IMR-90 (cell line): ENCODE measurements around the gene MACIR. TPM values are rescaled to one million over a fixed set of nuclear protein-coding genes. Genes with fewer than 3 reads are reported as not detected.

Source experiments
- ATAC-seq: fragments of 200-7000 bp; cut with Tn5 transposase; 2 replicates; pipeline ENCODE4 v1.9.1; 2020; ENCODE audit warnings: low read depth, mild to moderate bottlenecking, moderate library complexity
- BruUV-seq: library from RNA; stranded (reverse); fragments of 400-500 nt; replicated peaks from 2 replicates; lab custom pipeline; 2021; lab: Mats Ljungman, UMichigan
- CTCF ChIA-PET: fragments of 300-600 bp; formaldehyde crosslinking; extraction: SDS; loops from one replicate; lab custom pipeline; 2021; ENCODE audit warnings: antibody characterized with exemption; lab: Yijun Ruan, JAX
- POLR2A ChIA-PET: fragments of 300-600 bp; sonication (Branson Sonifier 250); formaldehyde crosslinking; loops from one replicate; lab custom pipeline; 2022; ENCODE audit warnings: antibody characterized with exemption; ENCODE audit not compliant: unreplicated experiment; lab: Charles Lee
- DNase-seq: peaks from one replicate; pipeline ENCODE4 v3.0.0; 2013
- H2AFZ ChIP-seq: replicated peaks from 2 replicates; pipeline ENCODE3; 2013; ENCODE audit warnings: low read length, mild to moderate bottlenecking; ENCODE audit not compliant: poor library complexity
- H2AK5ac ChIP-seq: 2 replicates; pipeline ENCODE4 v1.6.1; 2013; ENCODE audit warnings: low read depth, low read length, inconsistent platforms
- H2AK9ac ChIP-seq: replicated peaks from 2 replicates; pipeline ENCODE3; 2013; ENCODE audit warnings: mild to moderate bottlenecking, low read depth, low read length, moderate library complexity; ENCODE audit not compliant: poor library complexity
- H2BK120ac ChIP-seq: 2 replicates; pipeline ENCODE4 v1.6.1; 2013; ENCODE audit warnings: low read depth, low read length, inconsistent platforms
- H2BK15ac ChIP-seq: 3 replicates; pipeline ENCODE4 v1.6.1; 2013; ENCODE audit warnings: low read depth, low read length, inconsistent platforms
- H2BK20ac ChIP-seq: 2 replicates; pipeline ENCODE4 v1.6.1; 2013; ENCODE audit warnings: low read depth, mild to moderate bottlenecking, inconsistent platforms, low read length, moderate library complexity
- H2BK5ac ChIP-seq: 2 replicates; pipeline ENCODE4 v1.6.1; 2013; ENCODE audit warnings: mild to moderate bottlenecking, low read depth, low read length, inconsistent platforms; ENCODE audit not compliant: poor library complexity, severe bottlenecking
- H3K14ac ChIP-seq: replicated peaks from 2 replicates; pipeline ENCODE4 v1.6.1; 2013; ENCODE audit warnings: low read depth, low read length, inconsistent platforms
- H3K18ac ChIP-seq: 2 replicates; pipeline ENCODE4 v1.6.1; 2013; ENCODE audit warnings: low read depth, low read length, control low read depth
- H3K23ac ChIP-seq: 2 replicates; pipeline ENCODE4 v1.6.1; 2013; ENCODE audit warnings: low read depth, low read length, inconsistent platforms
- H3K27ac ChIP-seq: 2 replicates; pipeline ENCODE4 v1.5.1; 2013; ENCODE audit warnings: mild to moderate bottlenecking, control low read depth, low read length; ENCODE audit not compliant: insufficient read depth
- H3K27me3 ChIP-seq: 2 replicates; pipeline ENCODE4 v1.6.1; 2013; ENCODE audit warnings: low read length; ENCODE audit not compliant: control insufficient read depth, insufficient read depth
- H3K36me3 ChIP-seq: 2 replicates; pipeline ENCODE4 v1.6.1; 2013; ENCODE audit warnings: low read length, mixed read lengths; ENCODE audit not compliant: control insufficient read depth, insufficient read depth
- H3K4ac ChIP-seq: 2 replicates; pipeline ENCODE4 v1.6.1; 2013; ENCODE audit warnings: low read depth, low read length, inconsistent platforms
- H3K4me1 ChIP-seq: 2 replicates; pipeline ENCODE4 v1.6.1; 2013; ENCODE audit warnings: low read length, mixed read lengths; ENCODE audit not compliant: control insufficient read depth, insufficient read depth
- H3K4me2 ChIP-seq: 2 replicates; pipeline ENCODE4 v1.6.1; 2013; ENCODE audit warnings: low read depth, mild to moderate bottlenecking, control low read depth, low read length, moderate library complexity
- H3K4me3 ChIP-seq: 2 replicates; pipeline ENCODE4 v1.5.1; 2013; ENCODE audit warnings: low read depth, mild to moderate bottlenecking, control low read depth, low read length, moderate library complexity; ENCODE audit not compliant: insufficient read depth
- H3K56ac ChIP-seq: 2 replicates; pipeline ENCODE4 v1.6.1; 2013; ENCODE audit warnings: low read length, inconsistent platforms; ENCODE audit not compliant: insufficient read depth; ENCODE audit errors: extremely low read depth
- H3K79me1 ChIP-seq, 2 experiments: 2 replicates each; pipeline ENCODE4 v1.6.1; 2013; ENCODE audit warnings: low read length in 2 of 2, inconsistent platforms in 1 of 2, low read depth in 1 of 2
- H3K9ac ChIP-seq: 2 replicates; pipeline ENCODE4 v1.6.1; 2013; ENCODE audit warnings: low read depth, low read length, control low read depth
- H3K9me1 ChIP-seq: 2 replicates; pipeline ENCODE4 v1.6.1; 2013; ENCODE audit warnings: low read length, inconsistent platforms; ENCODE audit not compliant: insufficient read depth
- H3K9me3 ChIP-seq: 2 replicates; pipeline ENCODE4 v1.6.1; 2013; ENCODE audit warnings: low read length; ENCODE audit not compliant: control insufficient read depth, insufficient read depth
- H4K20me1 ChIP-seq: 2 replicates; pipeline ENCODE4 v1.6.1; 2013; ENCODE audit warnings: low read length, inconsistent platforms; ENCODE audit not compliant: insufficient read depth
- H4K5ac ChIP-seq: 2 replicates; pipeline ENCODE4 v1.6.1; 2013; ENCODE audit warnings: mild to moderate bottlenecking, low read depth, low read length, control low read depth
- H4K8ac ChIP-seq, 2 experiments: 2 replicates each; pipeline ENCODE4 v1.6.1; 2013; ENCODE audit warnings: low read depth in 2 of 2, low read length in 2 of 2, control low read depth in 1 of 2, inconsistent platforms in 1 of 2
- H4K91ac ChIP-seq: 2 replicates; pipeline ENCODE4 v1.6.1; 2013; ENCODE audit warnings: low read depth, low read length, inconsistent platforms; ENCODE audit not compliant: insufficient read depth
- CEBPB ChIP-seq: IDR thresholded peaks from 2 replicates; pipeline ENCODE4 v1.6.1; 2012; ENCODE audit warnings: low read depth, low read length, improper control_type of control experiment
- CHD1 ChIP-seq: IDR thresholded peaks from 2 replicates; pipeline ENCODE4 v1.6.1; 2012; ENCODE audit warnings: low read depth, low read length, improper control_type of control experiment
- CTCF ChIP-seq: conservative IDR thresholded peaks from 2 replicates; pipeline ENCODE4 v1.5.1; 2012; ENCODE audit warnings: mild to moderate bottlenecking, low read depth, low read length, improper control_type of control experiment
- MAFK ChIP-seq: IDR thresholded peaks from 2 replicates; pipeline ENCODE4 v1.6.1; 2012; ENCODE audit warnings: low read depth, low read length, improper control_type of control experiment
- MXI1 ChIP-seq: IDR thresholded peaks from 2 replicates; pipeline ENCODE4 v1.6.1; 2012; ENCODE audit warnings: low read depth, mild to moderate bottlenecking, low read length, moderate library complexity, borderline replicate concordance
- POLR2A ChIP-seq: IDR thresholded peaks from 2 replicates; pipeline ENCODE4 v1.6.1; 2012; ENCODE audit warnings: mild to moderate bottlenecking, low read depth, low read length
- USF2 ChIP-seq: fragments of 150-350 bp; IDR thresholded peaks from 2 replicates; pipeline ENCODE4 v1.6.1; 2017; ENCODE audit warnings: mild to moderate bottlenecking, antibody characterized with exemption, low read length, low read depth
- WGBS, 2 experiments: methylation state at CpG; one replicate each; pipeline versions ENCODE4 v1.1.5 to v1.1.7; 2013; ENCODE audit warnings: missing lambda C conversion rate in 2 of 2; ENCODE audit not compliant: insufficient read length in 1 of 2; ENCODE audit errors: extremely low coverage in 2 of 2; 5-methylcytosine and 5-hydroxymethylcytosine counted together
- dilution Hi-C: fragments of 300-500 bp; cut with HindIII; formaldehyde crosslinking; loops from one replicate; pipeline ENCODE4 v1.14.3; 2018; ENCODE audit warnings: low sequenced_read_pairs; ENCODE audit not compliant: unreplicated experiment
- in situ Hi-C: fragments of 300-500 bp; cut with MboI; formaldehyde crosslinking; loops from 3 replicates; pipeline ENCODE4 v1.14.3; 2019; ENCODE audit warnings: low sequenced_read_pairs, inconsistent platforms, mixed read lengths
- intact Hi-C: fragments of 100-400 bp; cut with micrococcal nuclease; formaldehyde crosslinking; loops from 2 replicates; pipeline ENCODE4 v1.10.0; 2022
- polyA plus RNA-seq, 3 experiments: library from polyadenylated mRNA; depleted of rRNA; stranded (reverse); fragments of >200 nt; gene quantifications; 2 replicates each; pipeline ENCODE4 v1.2.3, GENCODE V29; 2012; ENCODE audit warnings: low replicate concordance in 1 of 3
- total RNA-seq: library from RNA; depleted of rRNA; stranded (reverse); fragments of >200 nt; gene quantifications from 2 replicates; pipeline ENCODE4 v1.2.3, GENCODE V29; 2012

The MACIR gene
- total and polyA plus RNA-seq, 2 of the 4 experiments (the other 2 are of a cell fraction): 11.1 to 21.3 TPM

GRCh38 chr5:103210952-103211351 is 47.6 kb upstream of the MACIR start:
- H3K36me3 ChIP-seq: no peaks in the 10 kb centered on the region
- in situ Hi-C loops: no loop called here
- no peak overlapping the region for H3K23ac ChIP-seq
- no peaks in the 10 kb centered on the region for H3K79me1 ChIP-seq
- H3K9me3 ChIP-seq: no peaks in the 10 kb centered on the region
- no peak for DNase-seq
- H3K14ac ChIP-seq: 0 out of 2 replicates have a peak overlapping the region, but pooled peaks have one; percentile 46
- no peak overlapping the region for H2AK5ac ChIP-seq
- BruUV-seq: no TSS peak
- no peak overlapping the region for H3K4me3 ChIP-seq
- no peak overlapping the region for H2BK20ac ChIP-seq
- H3K27me3 ChIP-seq: no peaks in the 10 kb centered on the region
- no peak overlapping the region for H3K4ac ChIP-seq
- H3K9ac ChIP-seq: no peak overlapping the region
- H3K4me2 ChIP-seq: no peak overlapping the region
- CTCF ChIA-PET: interaction anchor here (0.6 to 2.3 kb wide), 2 partner anchors 13 to 145 kb away, joined by 5 to 6 read pairs; no protein-coding TSS in a partner anchor
- ATAC-seq: no peak
- POLR2A ChIA-PET: no interaction called here
- H2AK9ac ChIP-seq: no peak overlapping the region
- no peaks in the 10 kb centered on the region for H4K20me1 ChIP-seq
- no peak overlapping the region for H4K8ac ChIP-seq
- no CpG with 5 or more reads among the region's 2 CpGs for WGBS, 2 experiments
- no peak overlapping the region for H2AFZ ChIP-seq
- peaks cover 4% of the 10 kb centered on the region; the same call in 1 of the 2 replicates for H3K4me1 ChIP-seq
- no peak overlapping the region for H2BK120ac ChIP-seq
- intact Hi-C loops: no loop called here
- peaks cover 3% of the 10 kb centered on the region; the same call in 1 of the 2 replicates for H3K9me1 ChIP-seq
- H2BK5ac ChIP-seq: no peak overlapping the region
- no peak overlapping the region for H3K56ac ChIP-seq
- H2BK15ac ChIP-seq: no peak overlapping the region
- H4K91ac ChIP-seq: no peak overlapping the region
- H3K27ac ChIP-seq: no peak overlapping the region
- H3K18ac ChIP-seq: no peak overlapping the region
- TF ChIP-seq MXI1 (no peak), CTCF (no peak), POLR2A (no peak), CHD1 (no peak), USF2 (no peak), CEBPB (no peak), MAFK (no peak)
- no peak overlapping the region for H4K5ac ChIP-seq
- dilution Hi-C loops: no loop called here
